Motor neuron (in vitro differentiated cells): Measurements from ENCODE around the gene FILIP1L. TPM values are rescaled to one million over a fixed set of nuclear protein-coding genes. Genes with fewer than 3 reads are reported as not detected.
A peak's percentile ranks its signal among the peaks of the same experiment; 100 is the strongest.

ENCODE experiments used
- ATAC-seq, 8 experiments: fragments of 200-7000 bp; cut with Tn5 transposase; replicated peaks in 6 of 8; 2 replicates each; pipeline ENCODE4 v1.8.0; 2021; ENCODE audit warnings: mild to moderate bottlenecking in 8 of 8, moderate library complexity in 8 of 8
- H3K27ac ChIP-seq, 2 donors: fragments of 250-450 bp; sonication (Bioruptor Pico); 2 replicates each; pipeline ENCODE4 v1.9.0; 2021; ENCODE audit warnings: antibody characterized with exemption in 2 of 2, mild to moderate bottlenecking in 2 of 2, moderate library complexity in 1 of 2
- H3K4me1 ChIP-seq, 2 donors: fragments of 250-450 bp; sonication (Bioruptor Pico); replicated peaks in 1 of 2; 2 replicates each; pipeline ENCODE4 v1.6.1; 2021; ENCODE audit warnings: antibody characterized with exemption in 2 of 2, mild to moderate bottlenecking in 2 of 2, moderate library complexity in 1 of 2
- H3K4me3 ChIP-seq, 5 donors: fragments of 250-450 bp; sonication (Bioruptor Pico); 2 replicates each; pipeline ENCODE4 v1.9.0; 2021; ENCODE audit warnings: antibody characterized with exemption in 5 of 5, mild to moderate bottlenecking in 5 of 5, moderate library complexity in 4 of 5
- WGBS, 10 experiments: fragments of 450-650 bp; shearing (Covaris generic); methylation state at CpG; one replicate each; pipeline ENCODE4 v1.0.0; 2022; 5-methylcytosine and 5-hydroxymethylcytosine counted together
- in situ Hi-C, 9 experiments: fragments of 400-800 bp; cut with MboI; loops; one replicate each; pipeline ENCODE4 v1.15.0; 2021; ENCODE audit warnings: low sequenced_read_pairs in 9 of 9, low pct_unique_long_range_greater_than_20kb in 2 of 9; ENCODE audit not compliant: unreplicated experiment in 9 of 9
- total RNA-seq, 8 experiments: library from RNA; unstranded; fragments of 300-600 nt; gene quantifications; 2 replicates each; pipeline versions ENCODE4 v1.2.3 to v1.2.4, GENCODE V29; 2022

FILIP1L gene
- total RNA-seq, 8 experiments from 2014 or later: 2.2 to 31.1 (median 6.3) TPM

DNA sequence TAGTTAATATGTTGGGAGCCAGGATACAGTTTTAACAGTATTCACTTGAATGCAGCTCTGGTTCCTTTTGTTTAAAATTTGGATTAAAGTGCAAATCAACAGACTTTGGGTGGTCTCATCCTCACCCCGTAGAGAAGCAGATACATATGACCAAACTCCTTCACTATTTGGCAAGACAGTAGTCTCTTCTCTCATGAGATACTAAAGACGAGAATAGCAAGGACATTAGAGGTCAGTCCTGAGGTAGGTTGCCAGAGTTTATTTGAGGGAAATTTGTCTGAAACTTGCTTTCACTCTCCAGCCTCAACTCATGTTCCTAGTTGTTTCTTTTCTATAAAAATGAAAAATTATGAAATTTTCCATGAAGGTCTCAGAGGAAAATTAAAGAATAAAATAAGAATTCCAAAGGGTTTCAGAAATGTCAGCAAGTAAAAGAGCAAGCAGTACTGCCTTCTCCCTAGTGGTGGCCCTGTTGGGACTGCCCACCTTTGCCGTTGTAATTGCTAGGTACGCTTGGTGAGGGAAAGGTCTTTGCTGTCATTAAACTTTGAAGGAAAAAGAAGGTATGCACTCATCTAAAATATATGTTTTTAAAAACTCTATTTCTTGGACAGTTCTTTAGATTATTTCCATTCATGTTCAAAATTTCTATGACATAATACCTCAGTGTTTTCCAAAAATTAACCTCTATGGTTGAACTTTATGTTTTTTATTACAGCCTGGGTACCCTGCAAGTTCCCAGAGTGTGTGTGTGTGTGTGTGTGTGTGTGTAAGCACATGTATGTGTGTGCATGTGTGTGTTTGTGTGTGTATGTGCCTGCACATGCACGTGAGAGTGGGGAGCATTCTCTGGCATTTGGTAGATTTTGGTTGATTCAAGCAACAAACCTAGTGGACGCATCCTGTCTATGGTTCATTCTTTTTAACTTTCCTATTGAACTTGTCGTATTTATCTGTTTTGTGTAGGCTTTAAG lies 185.2 kb downstream of the FILIP1L start:
- no peak for ATAC-seq
- 37 to 85% (median 74%) methylated on average over 2 to 6 of the region's 7 CpGs for WGBS, 10 experiments
- Histone ChIP-seq H3K4me3 (no peak overlapping the region), H3K4me1 (peaks cover 2 to 7% of the 10 kb centered on the region in 2 donors), H3K27ac (no peak overlapping the region)
- in situ Hi-C loops: no loop called here

DNA sequence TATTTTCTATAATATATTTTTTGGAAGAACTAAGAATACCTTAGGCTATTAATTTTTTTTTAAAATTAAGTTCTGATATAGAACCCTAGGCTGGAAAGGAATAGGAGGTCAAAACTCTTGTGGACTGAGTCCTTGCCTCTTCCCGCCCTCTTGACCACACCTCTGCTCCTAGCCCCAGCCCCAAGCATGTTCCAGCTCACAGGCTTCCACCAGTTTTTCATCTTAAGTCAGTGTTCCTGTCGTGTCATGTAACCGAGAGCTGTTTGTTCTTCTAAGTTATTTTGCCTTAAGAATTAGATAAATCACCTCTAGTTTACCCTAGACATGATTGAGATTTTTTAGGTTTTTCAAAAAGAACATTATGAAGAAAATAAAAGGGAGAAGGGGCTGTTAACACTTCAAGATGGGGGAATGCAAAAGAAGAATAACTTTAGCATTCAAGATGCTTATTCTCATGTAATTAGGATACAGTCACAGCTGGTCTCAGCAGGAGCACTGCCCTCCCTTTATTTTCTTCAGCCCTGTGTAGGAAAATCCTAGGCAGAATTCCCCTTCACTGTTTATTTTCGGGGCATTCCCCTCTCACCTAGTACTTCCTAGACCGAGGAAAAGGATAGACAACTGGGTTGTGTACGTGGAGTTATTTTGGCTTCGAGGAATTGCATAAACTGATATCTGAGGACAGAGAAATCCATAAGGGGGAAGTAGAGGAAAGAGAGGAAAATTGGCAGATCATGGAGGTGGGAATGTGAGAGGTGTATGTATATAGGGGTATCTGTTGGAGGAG lies 186.4 kb downstream of the FILIP1L start:
- peak in 1 of 8 experiments; percentile 27 for ATAC-seq
- in situ Hi-C loops: no loop called here
- H3K4me1 ChIP-seq: peaks cover 2 to 7% of the 10 kb centered on the region in 2 donors
- 12 to 100% (median 51%) methylated on average over 2 to 7 of the region's 7 CpGs; no CpG with 5 or more reads in 1 of the 10 experiments for WGBS, 10 experiments
- H3K27ac ChIP-seq: no peak overlapping the region
- no peak overlapping the region for H3K4me3 ChIP-seq

DNA sequence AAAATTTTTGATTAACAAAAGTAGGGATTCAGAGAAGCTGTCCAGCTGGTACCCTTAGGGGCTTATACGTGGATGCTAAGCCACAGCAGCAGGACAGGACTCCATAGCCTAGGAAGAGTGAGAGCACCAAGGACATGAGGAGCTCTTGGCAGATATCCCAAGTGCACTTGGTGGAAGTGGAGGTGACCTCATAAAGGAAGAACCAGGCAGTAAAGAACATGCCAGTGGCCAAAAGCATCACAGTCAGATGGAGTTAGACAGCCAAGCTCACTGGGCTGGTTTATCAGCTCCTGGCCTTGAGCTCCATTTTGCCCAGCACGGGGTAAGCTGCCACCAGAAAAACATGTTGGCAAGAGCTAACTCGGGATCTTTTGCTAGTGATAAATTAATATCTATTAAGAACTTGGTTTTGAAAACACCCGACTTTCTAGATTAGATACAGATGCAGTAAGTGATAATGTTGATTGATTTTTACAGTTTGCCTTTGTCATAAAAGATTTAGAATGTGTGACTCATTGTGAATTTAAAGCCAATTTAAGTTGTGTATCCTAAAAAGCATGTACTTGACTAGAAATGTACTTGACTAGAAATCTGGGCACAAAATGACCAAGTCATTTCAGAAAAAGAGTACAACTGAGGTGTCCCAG lies 188.6 kb downstream of the FILIP1L start:
- 0 to 100% (median 85%) methylated on average over 1 to 4 of the region's 4 CpGs for WGBS, 10 experiments
- H3K27ac ChIP-seq: no peak overlapping the region

DNA sequence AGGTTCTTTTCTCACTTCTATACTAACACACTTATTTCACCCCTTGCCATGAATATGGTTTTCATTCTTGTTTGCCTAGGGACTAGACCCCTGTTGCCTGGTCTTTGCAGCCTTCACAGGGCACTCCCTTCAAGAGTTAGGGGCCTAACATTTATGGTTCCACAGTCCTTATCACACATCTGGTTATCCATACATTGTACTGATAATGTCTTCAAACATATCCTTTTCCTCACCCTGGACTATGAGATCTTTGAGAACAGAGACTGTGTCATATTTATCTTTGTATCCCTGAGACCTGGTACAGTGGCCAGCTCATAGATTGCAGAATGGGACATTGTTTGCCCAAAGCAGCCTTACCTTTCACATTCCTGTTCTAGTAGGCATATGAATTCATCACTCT lies 190.4 kb downstream of the FILIP1L start:
- Histone ChIP-seq H3K27ac (no peak overlapping the region), H3K4me3 (no peak overlapping the region), H3K4me1 (peaks cover 13 to 23% of the 10 kb centered on the region in 2 donors)
- in situ Hi-C loops: no loop called here
- ATAC-seq: no peak

More for the DNA sequence above, 188.6 kb downstream of the FILIP1L start:
- peaks cover 6 to 9% of the 10 kb centered on the region in 2 donors for H3K4me1 ChIP-seq
- no peak overlapping the region for H3K4me3 ChIP-seq
- ATAC-seq: peak in 5 of 8 experiments; percentile 24 to 57 (median 36)
- in situ Hi-C loops: no loop called here

DNA sequence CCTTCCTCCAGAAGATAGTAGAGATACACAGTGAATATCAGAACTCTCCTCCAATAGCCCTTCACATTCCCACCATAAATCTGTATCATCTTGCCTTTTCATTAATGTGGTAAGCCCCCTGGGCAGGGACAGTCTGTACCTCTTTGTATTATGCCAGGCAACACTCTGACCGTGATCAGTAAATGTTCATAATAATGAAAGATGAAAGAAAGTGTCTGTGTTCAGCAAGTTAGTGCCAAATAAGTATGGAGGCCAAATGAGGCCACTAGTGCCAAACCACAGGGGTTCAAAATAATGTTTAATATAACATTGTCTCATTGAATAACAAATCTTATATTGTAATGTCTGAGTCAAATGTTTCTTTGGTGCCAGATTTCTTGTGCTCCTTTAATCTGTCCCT lies 192.3 kb downstream of the FILIP1L start:
- H3K4me1 ChIP-seq: peaks cover 6 to 26% of the 10 kb centered on the region in 2 donors
- 20 to 100% (median 100%) methylated on average over 1 of the region's 1 CpG; no CpG with 5 or more reads in 3 of the 10 experiments for WGBS, 10 experiments
- no peak overlapping the region for H3K27ac ChIP-seq
- no peak for ATAC-seq
- H3K4me3 ChIP-seq: no peak overlapping the region
- in situ Hi-C loops: no loop called here

DNA sequence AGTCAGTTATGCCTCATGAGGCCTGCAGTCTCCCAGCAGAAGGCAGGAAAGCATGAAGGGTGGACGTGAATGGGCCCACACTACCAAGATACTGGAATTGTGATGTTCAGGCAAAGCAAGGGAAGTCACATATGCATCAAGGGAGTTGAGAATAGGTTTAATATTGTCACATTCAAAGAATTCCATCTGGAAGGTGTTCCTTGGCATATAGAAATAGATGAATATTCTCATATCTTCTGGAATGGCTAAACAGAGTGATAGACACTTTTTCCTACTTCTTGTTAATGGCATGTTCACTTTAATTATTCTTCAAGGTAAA lies 193.0 kb downstream of the FILIP1L start:
- in situ Hi-C loops: no loop called here
- 92 to 100% (median 100%) methylated on average over 1 of the region's 1 CpG; no CpG with 5 or more reads in 4 of the 10 experiments for WGBS, 10 experiments
- Histone ChIP-seq H3K27ac (no peak overlapping the region), H3K4me3 (no peak overlapping the region), H3K4me1 (peaks cover 6 to 31% of the 10 kb centered on the region in 2 donors)
- no peak for ATAC-seq

DNA sequence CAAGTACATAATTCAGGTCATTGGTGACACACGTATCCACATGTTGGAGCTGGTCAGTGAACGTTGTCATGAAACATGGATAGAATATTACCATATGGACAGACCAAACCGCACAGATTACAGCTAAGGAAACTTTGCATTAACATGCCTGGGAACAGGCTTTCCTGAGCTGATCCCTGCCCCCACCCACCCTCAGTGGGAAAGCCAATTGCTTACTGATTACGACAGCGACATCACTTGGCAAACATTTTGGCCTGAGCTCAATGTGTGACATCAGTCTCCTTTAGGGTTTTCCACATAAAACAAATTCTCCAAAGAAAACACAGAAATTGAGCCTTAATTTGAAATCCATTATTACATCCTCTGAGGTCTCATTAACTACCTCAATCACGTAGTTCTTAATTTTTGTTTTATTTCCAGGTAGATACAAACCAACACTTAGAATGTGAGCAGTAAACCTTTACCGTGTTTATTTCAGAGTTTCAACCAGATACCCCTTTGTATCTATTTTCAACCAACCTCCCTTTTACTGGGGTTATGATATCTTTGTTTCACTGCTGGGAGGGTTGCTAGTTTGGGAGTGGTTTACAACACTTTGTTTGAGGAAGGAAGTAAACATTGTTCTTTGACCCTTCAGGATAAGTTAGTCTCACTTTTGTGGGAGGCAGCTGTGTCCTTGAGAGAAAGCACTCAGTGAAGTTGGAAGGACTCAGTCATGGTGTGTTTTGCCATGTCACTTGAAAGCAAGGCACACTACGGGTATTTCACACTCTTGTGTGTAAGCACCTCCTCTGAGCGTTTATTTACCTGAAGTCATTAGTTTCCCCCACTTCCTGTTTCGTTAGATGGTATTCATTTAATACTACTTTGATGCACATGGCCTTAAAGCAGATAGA lies 193.6 kb downstream of the FILIP1L start:
- ATAC-seq: peak in 5 of 8 experiments; percentile 30 to 82 (median 38)
- 40 to 87% (median 64%) methylated on average over 2 to 10 of the region's 10 CpGs; no CpG with 5 or more reads in 1 of the 10 experiments for WGBS, 10 experiments
- Histone ChIP-seq H3K4me3 (no peak overlapping the region), H3K27ac (no peak overlapping the region), H3K4me1 (peaks cover 6 to 37% of the 10 kb centered on the region in 2 donors)
- in situ Hi-C loops: no loop called here

DNA sequence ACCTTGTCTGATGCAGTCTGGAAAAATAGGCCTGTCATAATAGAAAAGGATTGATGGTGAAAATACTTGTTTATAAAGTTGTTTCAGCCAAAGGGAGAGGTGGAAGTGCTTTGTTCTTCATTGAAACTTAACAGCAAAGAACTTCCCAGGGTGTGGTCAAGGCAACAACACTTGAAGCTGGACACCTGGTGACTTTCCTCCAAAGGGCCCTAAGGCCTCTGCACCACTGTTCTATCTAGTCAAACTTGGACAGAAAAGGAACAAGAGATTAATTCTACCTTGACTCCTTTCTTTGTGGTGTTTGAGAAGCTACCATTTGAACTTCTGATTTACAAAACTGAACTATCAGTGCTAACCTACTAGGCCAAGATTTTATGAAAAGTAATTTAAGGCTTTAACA lies 194.6 kb downstream of the FILIP1L start:
- Histone ChIP-seq H3K27ac (no peak overlapping the region), H3K4me1 (peaks cover 6 to 41% of the 10 kb centered on the region in 2 donors), H3K4me3 (no peak overlapping the region)
- in situ Hi-C loops: no loop called here
- no peak for ATAC-seq

DNA sequence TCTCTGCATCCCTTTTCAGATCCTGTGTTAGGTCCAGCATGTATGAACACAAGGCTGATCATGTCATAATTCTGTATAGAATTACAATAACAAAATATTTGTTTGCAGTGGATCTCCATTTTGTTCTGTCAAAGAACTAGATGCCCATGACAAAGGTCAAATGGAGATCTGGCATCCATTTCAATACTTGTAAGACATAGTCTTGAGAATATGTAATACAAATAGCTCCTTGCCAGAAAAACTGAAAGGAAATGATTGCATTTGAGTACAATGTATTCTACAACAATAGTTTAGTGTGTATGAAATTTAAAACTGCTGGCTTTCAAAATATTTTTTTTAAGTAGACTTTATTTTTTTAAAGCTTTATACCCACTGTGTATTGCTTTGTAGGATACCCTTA lies 195.6 kb downstream of the FILIP1L start:
- Histone ChIP-seq H3K27ac (no peak overlapping the region), H3K4me3 (no peak overlapping the region), H3K4me1 (peaks cover 6 to 41% of the 10 kb centered on the region in 2 donors)
- ATAC-seq: no peak
- in situ Hi-C loops: no loop called here

DNA sequence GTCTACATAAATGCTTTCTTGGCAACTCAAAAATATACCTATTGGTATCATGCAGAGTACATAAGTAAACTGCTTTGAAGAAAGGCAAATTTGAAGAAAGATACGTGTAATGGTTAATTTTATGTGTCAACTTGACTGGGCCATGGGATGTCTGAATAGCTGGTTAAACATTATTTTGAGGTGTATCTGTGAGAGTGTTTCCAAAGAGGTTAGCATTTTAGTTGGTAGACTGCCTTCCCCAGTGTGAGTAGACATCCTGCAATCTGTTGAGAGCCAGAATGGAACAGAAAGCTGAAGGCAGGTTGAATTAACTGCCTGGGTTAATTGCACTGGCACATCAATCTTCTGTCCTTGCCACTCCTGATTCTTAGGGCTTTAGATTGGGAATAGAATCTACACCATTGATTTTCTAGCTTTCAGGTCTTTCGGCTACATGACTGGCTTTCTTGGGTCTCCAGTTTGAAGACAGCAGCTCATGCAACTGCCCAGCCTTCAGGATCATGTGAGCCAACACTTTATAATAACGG lies 198.3 kb downstream of the FILIP1L start:
- WGBS, 10 experiments: 57 to 100% (median 87%) methylated on average over 1 to 3 of the region's 3 CpGs; no CpG with 5 or more reads in 3 of the 10 experiments
- in situ Hi-C loops: no loop called here
- peaks cover 6 to 53% of the 10 kb centered on the region in 2 donors for H3K4me1 ChIP-seq
- peak in 5 of 8 experiments; percentile 15 to 61 (median 39) for ATAC-seq
- no peak overlapping the region for H3K4me3 ChIP-seq
- no peak overlapping the region for H3K27ac ChIP-seq

DNA sequence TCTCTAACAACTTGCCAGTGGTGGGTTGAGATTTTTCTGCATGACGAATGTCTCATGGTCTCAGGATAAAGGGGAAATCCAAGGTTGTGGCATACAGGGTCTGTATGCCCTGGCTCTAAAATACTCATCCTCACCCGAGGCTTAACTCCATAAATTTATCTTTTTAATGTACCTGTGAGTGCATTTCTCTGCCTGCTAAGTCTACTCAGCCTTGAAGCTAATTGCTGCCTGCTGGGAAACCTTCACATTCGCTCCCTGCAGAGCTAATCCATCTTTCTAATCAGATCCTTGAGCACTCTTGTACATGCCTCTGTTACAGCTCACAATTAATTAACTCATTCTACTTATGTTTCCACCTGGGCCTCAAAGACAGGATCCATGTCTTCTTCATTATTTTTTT lies 202.9 kb downstream of the FILIP1L start:
- peaks cover 10 to 28% of the 10 kb centered on the region in 2 donors for H3K4me1 ChIP-seq
- no peak overlapping the region for H3K27ac ChIP-seq
- ATAC-seq: peak in 5 of 8 experiments; percentile 85 to 92 (median 88)
- H3K4me3 ChIP-seq: no peak overlapping the region
- 0 to 100% (median 42%) methylated on average over 1 to 3 of the region's 3 CpGs for WGBS, 10 experiments
- in situ Hi-C loops: no loop called here

DNA sequence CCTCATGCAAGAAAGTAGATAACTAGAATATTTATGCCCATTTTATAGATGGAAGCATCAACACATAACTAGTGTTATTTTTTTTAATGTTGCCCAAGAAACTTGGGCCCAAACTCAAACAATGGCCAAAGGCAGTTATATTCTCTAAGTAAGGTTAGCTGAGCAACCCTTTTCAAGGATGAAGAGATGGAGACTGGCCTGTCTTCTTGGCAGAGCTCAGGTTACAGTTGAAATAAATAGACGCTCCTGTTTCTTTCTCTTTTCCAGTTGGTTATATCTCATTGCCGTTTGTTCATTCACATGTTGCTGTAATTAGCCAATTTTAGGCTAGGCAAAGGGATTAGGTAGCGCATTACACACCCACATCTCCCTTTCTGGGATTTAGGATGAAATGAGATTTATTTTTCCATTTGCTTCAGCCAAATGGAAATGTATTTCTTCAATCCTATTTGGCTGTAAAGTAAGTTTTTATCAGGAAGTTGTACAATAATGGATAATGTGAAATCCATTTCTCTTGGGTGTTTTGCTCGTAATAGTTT lies 203.5 kb downstream of the FILIP1L start:
- no peak for ATAC-seq
- in situ Hi-C loops: no loop called here
- H3K4me1 ChIP-seq: peaks cover 10 to 22% of the 10 kb centered on the region in 2 donors
- H3K4me3 ChIP-seq: no peak overlapping the region
- WGBS, 10 experiments: 54 to 100% (median 88%) methylated on average over 1 to 4 of the region's 4 CpGs
- H3K27ac ChIP-seq: no peak overlapping the region
